ENCODE results near the gene HTR2B.
"Not testable (repeated sequence)": the region's sequence is repeated elsewhere in the genome, so short reads cannot be mapped to it uniquely, and the experiment has no call there.

Gene HTR2B

GRCh38 chr2:231111987-231112386 is 12.9 kb downstream of the HTR2B start:
- FAIRE-seq (no peak), DNase-seq (ENCODE audit: insufficient read length, low spot score) (no peak)
- TF ChIP-seq CTCF (IDR thresholded peaks at IDR 0.05; ENCODE audit: insufficient read depth, missing control alignments) = no peak

GRCh38 chr2:231110551-231110950 is 14.3 kb downstream of the HTR2B start:
- FAIRE-seq (no peak), DNase-seq (ENCODE audit: insufficient read length, low spot score) (no peak)
- no peak for TF ChIP-seq CTCF (IDR thresholded peaks at IDR 0.05; ENCODE audit: insufficient read depth, missing control alignments)

- peak; percentile 65 for TF ChIP-seq CTCF (IDR thresholded peaks at IDR 0.05; ENCODE audit: insufficient read depth, missing control alignments)
- FAIRE-seq (peak; percentile 96), DNase-seq (ENCODE audit: insufficient read length, low spot score) (no peak)
Observed at GRCh38 chr2:231104115-231104713, 20.6 kb downstream of the HTR2B start.

- FAIRE-seq (no peak), DNase-seq (ENCODE audit: insufficient read length, low spot score) (no peak)
- TF ChIP-seq CTCF (IDR thresholded peaks at IDR 0.05; ENCODE audit: insufficient read depth, missing control alignments) = no peak
Observed at GRCh38 chr2:231102772-231103171, 22.1 kb downstream of the HTR2B start.

GRCh38 chr2:231100990-231101389 is 23.9 kb downstream of the HTR2B start:
- FAIRE-seq (no peak), DNase-seq (ENCODE audit: insufficient read length, low spot score) (no peak)

GRCh38 chr2:231100321-231100720 is 24.5 kb downstream of the HTR2B start:
- FAIRE-seq; DNase-seq (ENCODE audit: insufficient read length, low spot score): not testable (repeated sequence)

More at GRCh38 chr2:231100990-231101389, 23.9 kb downstream of the HTR2B start:
- no peak for TF ChIP-seq CTCF (IDR thresholded peaks at IDR 0.05; ENCODE audit: insufficient read depth, missing control alignments)

GRCh38 chr2:231099918-231100317 is 24.9 kb downstream of the HTR2B start:
- no peak for TF ChIP-seq CTCF (IDR thresholded peaks at IDR 0.05; ENCODE audit: insufficient read depth, missing control alignments)
- FAIRE-seq (no peak), DNase-seq (ENCODE audit: insufficient read length, low spot score) (no peak)
